ENCODE measurements around the gene CCDC107. TPM values are rescaled to one million over a fixed set of nuclear protein-coding genes. Genes with fewer than 3 reads are reported as not detected.

CCDC107 gene
- total and polyA plus RNA-seq, 9 of the 15 experiments (the other 6 are each of a cell fraction or from before 2014, with no cell fraction given) = 0.35 to 11.3 (median 6.9) TPM; not detected in 1

- POLR2A ChIA-PET = interaction anchor here (2.8 kb wide), 1 partner anchor 14 kb away, joined by 6 read pairs; no protein-coding TSS in a partner anchor
- H3K36me3 ChIP-seq (ENCODE audit: control insufficient read depth, insufficient read depth, low read length) = peaks cover 29% of the 10 kb centered on the region; the same call in 2 of the 3 replicates
- peak overlapping the region; percentile 95 for H2AFZ ChIP-seq (ENCODE audit: low read depth, low read length)
- peak overlapping the region; percentile 95 for H3K4me2 ChIP-seq (ENCODE audit: insufficient read depth, low read length)
- peaks cover 18% of the 10 kb centered on the region for H3K79me2 ChIP-seq (ENCODE audit: control insufficient read depth, insufficient read depth, low read length)
- ATAC-seq = no peak
- no peak for DNase-seq (ENCODE audit: extremely low read depth in 1 of 4, low spot score in 3 of 4)
- CTCF ChIA-PET (ENCODE audit: low intra/inter-chr PET ratio) = no interaction called here
- 0 out of 6 replicates have a peak, but pooled peaks of 1 of the 3 experiments have one; percentile 7 for TF ChIP-seq CTCF (IDR thresholded peaks at IDR 0.05 in 2 of 3, conservative IDR thresholded peaks at IDR 0.05 in 1 of 3; ENCODE audit: insufficient read depth in 2 of 3, low read depth in 1 of 3, low read length in 3 of 3)
- TF ChIP-seq SREBF2 (CRISPR knock-in tag; IDR thresholded peaks at IDR 0.05) = no peak
- TF ChIP-seq SAFB (IDR thresholded peaks at IDR 0.05; ENCODE audit: borderline replicate concordance, low read depth, low read length) = no peak
- TF ChIP-seq, protein P1, sequence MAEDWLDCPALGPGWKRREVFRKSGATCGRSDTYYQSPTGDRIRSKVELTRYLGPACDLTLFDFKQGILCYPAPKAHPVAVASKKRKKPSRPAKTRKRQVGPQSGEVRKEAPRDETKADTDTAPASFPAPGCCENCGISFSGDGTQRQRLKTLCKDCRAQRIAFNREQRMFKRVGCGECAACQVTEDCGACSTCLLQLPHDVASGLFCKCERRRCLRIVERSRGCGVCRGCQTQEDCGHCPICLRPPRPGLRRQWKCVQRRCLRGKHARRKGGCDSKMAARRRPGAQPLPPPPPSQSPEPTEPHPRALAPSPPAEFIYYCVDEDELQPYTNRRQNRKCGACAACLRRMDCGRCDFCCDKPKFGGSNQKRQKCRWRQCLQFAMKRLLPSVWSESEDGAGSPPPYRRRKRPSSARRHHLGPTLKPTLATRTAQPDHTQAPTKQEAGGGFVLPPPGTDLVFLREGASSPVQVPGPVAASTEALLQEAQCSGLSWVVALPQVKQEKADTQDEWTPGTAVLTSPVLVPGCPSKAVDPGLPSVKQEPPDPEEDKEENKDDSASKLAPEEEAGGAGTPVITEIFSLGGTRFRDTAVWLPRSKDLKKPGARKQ (CRISPR knock-in tag; IDR thresholded peaks at IDR 0.05) = no peak
- TF ChIP-seq NFIC (IDR thresholded peaks at IDR 0.05) = peak; percentile 78; the same call in 1 of the 2 replicates
- TF ChIP-seq ZFX (CRISPR knock-in tag; IDR thresholded peaks at IDR 0.05) = peak; percentile 3; the same call in 1 of the 2 replicates
- TF ChIP-seq, protein P2, sequence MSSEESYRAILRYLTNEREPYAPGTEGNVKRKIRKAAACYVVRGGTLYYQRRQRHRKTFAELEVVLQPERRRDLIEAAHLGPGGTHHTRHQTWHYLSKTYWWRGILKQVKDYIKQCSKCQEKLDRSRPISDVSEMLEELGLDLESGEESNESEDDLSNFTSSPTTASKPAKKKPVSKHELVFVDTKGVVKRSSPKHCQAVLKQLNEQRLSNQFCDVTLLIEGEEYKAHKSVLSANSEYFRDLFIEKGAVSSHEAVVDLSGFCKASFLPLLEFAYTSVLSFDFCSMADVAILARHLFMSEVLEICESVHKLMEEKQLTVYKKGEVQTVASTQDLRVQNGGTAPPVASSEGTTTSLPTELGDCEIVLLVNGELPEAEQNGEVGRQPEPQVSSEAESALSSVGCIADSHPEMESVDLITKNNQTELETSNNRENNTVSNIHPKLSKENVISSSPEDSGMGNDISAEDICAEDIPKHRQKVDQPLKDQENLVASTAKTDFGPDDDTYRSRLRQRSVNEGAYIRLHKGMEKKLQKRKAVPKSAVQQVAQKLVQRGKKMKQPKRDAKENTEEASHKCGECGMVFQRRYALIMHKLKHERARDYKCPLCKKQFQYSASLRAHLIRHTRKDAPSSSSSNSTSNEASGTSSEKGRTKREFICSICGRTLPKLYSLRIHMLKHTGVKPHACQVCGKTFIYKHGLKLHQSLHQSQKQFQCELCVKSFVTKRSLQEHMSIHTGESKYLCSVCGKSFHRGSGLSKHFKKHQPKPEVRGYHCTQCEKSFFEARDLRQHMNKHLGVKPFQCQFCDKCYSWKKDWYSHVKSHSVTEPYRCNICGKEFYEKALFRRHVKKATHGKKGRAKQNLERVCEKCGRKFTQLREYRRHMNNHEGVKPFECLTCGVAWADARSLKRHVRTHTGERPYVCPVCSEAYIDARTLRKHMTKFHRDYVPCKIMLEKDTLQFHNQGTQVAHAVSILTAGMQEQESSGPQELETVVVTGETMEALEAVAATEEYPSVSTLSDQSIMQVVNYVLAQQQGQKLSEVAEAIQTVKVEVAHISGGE (CRISPR knock-in tag; IDR thresholded peaks at IDR 0.05) = peak in 1 of 3 experiments; percentile 20; a peak in 1 of 6 replicates
- no peak for TF ChIP-seq NFRKB (IDR thresholded peaks at IDR 0.05; ENCODE audit: low read depth)
- in situ Hi-C loops (cut with MboI) = no loop called here
- no peaks in the 10 kb centered on the region for H4K20me1 ChIP-seq (replicated peaks; ENCODE audit: control insufficient read depth, insufficient read depth, low read length)
- BruUV-seq (replicated peaks) = no TSS peak
- H3K9me1 ChIP-seq (ENCODE audit: control insufficient read depth, insufficient read depth, low read length) = no peaks in the 10 kb centered on the region
- peak overlapping the region; percentile 92 for H3K27ac ChIP-seq (ENCODE audit: extremely low read depth, low read depth, low read length)
- 32% methylated on average over 5 of the region's 5 CpGs for WGBS (ENCODE audit: insufficient coverage, low coverage, missing lambda C conversion rate)
- intact Hi-C loops (cut with micrococcal nuclease) = loop anchor here (10.0 kb wide), 1 partner anchor 149 kb away; the partner anchor contains the start of genes HINT2 and SPAG8
- H3K4me3 ChIP-seq = peak overlapping the region; percentile 81
- FAIRE-seq = no peak
- H3K4me1 ChIP-seq (replicated peaks in 1 of 2; ENCODE audit: control insufficient read depth in 2 of 2, insufficient read depth in 2 of 2, low read length in 2 of 2) = peaks cover 13 to 22% of the 10 kb centered on the region in 2 experiments
- H3K27me3 ChIP-seq (ENCODE audit: control insufficient read depth in 2 of 2, insufficient read depth in 2 of 2, low read length in 2 of 2) = no peaks in the 10 kb centered on the region
- peak overlapping the region; percentile 91 to 95 for H3K9ac ChIP-seq (ENCODE audit: insufficient read depth in 1 of 2, low read depth in 2 of 2, low read length in 2 of 2)
- H3K9me3 ChIP-seq (replicated peaks; ENCODE audit: control insufficient read depth, insufficient read depth, low read depth, low read length) = no peaks in the 10 kb centered on the region
Measured at GRCh38 chr9:35665471-35665818, 7.4 kb downstream of the CCDC107 start.

Measured in K562 (cell line).